A172 (cell line): Measurements from ENCODE around the gene DPH3. TPM values are rescaled to one million over a fixed set of nuclear protein-coding genes. Genes with fewer than 3 reads are reported as not detected.
A peak's percentile ranks its signal among the peaks of the same experiment; 100 is the strongest.

Source experiments
- DNase-seq: peaks from one replicate; pipeline ENCODE4 v3.0.0-alpha.2; 2015; ENCODE audit warnings: low spot score
- total RNA-seq: library from RNA; depleted of rRNA; stranded (reverse); fragments of >200 nt; shearing (Covaris generic); gene quantifications from 2 replicates; pipeline ENCODE4 v1.2.3, GENCODE V29; 2014

Gene DPH3
- total RNA-seq, 1 experiment from 2014 or later, result 23.5 TPM

- peak; percentile 22 for DNase-seq
These were observed 26.1 kb upstream of the DPH3 start for GRCh38 chr3:16290827-16291196.

DNA sequence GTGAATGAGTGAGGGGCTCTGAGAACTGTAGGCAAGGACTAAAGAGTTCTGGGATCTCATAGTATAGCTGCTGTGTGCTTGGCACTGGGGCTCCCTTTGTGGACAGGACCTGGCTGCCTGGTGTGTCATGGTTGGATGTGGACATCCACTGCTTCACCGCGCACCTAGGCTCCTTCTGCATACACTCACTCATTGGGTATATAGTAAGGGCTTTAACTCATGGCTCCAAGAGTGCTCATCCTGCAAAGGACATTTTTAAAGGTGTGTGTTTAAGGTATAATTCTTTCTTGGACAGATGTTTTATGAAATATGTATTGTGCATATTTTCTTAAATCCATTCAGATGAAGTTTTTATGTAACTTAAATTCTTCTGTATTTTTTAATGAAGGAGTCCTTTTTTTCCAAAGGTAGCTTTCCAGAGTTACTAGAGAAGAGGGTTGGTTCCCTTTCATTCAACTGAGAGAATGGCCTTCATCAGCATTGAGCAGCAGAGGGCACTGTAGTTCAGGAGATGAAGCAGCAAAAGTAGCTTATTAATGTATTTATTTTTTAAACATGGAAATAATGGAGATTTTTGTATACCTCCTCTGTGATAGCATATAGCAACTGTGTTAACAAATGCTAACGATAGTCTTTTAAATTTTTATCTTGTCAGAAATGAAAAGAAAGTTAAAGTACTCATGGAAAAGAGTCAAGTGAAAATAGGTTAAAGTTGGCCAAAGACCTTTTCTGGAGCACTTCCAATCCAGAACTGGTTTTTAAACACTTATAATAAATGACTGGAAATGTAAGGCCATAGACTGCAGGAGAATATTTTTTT is 25.5 kb upstream of the DPH3 start:
- DNase-seq, result peak; percentile 57

DNA sequence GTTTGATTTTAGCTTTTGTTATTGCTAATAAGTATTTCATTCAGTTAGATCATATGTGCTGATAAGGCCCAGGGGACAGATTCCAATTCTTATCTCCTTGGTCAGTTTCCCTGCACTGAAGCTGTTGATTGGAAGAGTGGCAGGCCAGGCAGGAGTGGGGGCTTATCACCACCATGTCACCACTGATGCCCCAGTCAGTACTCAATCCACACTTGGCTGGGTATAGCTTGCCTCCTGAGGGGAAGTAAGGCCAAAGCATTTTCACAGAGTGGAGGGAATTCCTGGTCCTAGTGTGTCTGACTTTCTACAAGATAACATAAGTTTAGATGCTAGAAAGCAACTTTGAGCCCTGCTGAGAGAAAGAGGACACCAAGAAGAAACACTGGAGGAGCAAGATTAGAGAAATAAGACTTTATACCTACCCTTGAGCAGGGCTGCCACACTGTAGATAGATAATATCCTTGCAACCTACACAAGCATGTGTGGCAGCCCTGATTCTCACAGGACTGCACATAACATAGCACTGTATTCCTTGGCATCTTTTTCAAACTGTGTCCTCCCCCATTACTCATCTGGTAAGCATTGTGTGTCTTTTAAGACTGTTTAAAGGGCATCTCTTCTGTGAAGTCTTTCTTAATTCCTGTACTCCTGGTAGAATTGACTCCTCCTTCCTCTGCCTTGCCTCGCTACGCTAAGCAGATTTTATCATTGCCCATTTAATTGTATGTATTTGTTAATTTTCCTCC is 24.6 kb upstream of the DPH3 start:
- no peak for DNase-seq

DNA sequence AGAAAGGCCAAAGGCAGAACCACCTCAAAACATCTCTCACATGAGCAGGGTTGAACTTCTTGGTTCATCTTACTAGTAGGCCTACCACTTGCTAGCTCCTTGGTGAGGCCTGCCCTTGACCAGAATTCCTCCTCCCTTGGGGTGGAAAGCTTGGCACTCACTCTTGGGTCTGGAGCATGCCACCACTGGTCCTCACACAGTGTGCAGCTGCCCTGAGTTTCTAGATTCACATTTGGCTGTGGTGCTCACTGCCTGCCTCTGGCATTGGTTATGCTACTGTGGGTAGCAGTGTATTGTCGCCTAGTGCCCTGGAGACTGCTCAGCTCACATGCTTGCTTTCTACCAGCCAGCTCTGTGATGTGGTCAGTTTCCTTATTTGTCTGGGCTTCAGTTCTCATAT is 23.9 kb upstream of the DPH3 start:
- DNase-seq, result no peak

GRCh38 chr3:16286751-16287543 is 22.2 kb upstream of the DPH3 start:
- no peak for DNase-seq

DNA sequence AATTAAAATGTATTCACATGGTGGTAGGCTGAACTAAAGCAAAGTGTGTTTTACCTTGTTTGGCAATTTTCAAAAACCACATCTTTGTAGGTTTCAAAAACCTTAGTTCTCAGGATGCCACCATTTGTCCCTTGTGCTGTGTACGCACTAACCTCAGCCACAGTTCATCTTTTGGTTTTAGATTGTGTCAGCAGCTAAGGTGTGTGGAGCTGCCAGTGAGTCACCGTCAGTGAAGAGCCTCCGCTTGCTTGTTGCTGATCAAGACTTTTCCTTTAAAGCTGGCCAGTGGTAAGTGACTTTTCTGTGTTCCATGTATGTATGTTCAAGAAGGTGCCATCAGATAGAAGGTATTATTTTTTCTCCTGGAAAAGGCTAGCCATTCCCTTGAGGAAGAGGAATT is 21.4 kb upstream of the DPH3 start:
- no peak for DNase-seq

- no peak for DNase-seq
These were observed 19.9 kb upstream of the DPH3 start for GRCh38 chr3:16284633-16285032.

- DNase-seq, result no peak
These were observed 15.9 kb upstream of the DPH3 start for GRCh38 chr3:16280671-16281070.

DNA sequence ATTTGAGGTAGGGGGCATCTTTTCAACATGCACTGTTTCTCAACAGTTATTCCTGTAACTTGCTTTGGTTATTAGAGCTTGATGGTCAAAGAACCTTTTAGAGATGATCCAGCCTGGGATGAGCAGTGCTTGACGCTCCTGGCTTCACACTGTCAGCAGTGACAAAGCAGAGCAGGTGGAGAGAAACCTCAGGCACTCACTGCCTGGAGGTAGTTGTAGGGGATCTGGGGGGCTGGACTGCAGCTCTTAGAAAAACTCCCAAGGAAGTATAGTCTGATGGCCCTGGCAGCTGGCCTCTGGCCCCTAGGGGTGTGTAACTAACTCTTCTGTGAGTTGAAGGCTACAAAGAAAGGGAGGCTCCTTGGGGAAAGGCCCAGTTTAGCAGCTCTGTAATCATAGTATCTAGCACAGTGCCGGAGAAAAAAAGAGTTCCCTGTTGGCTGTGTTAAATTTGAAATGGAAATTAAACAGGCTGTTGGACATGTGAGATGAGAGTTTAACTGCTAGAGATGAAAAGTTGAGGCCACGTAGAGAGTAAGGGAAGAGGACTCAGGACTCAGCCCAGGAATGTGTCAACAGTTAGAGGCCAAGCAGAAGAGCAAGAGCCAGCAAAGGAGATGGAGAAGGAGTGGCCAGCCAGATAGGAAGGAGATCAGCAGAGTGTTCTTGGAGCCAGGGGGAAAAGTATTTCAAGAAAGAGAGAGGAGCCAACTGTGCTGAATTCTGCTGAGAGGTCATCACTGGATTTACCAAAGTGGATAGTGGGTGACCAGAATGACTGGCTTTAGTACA is 14.5 kb upstream of the DPH3 start:
- no peak for DNase-seq

DNA sequence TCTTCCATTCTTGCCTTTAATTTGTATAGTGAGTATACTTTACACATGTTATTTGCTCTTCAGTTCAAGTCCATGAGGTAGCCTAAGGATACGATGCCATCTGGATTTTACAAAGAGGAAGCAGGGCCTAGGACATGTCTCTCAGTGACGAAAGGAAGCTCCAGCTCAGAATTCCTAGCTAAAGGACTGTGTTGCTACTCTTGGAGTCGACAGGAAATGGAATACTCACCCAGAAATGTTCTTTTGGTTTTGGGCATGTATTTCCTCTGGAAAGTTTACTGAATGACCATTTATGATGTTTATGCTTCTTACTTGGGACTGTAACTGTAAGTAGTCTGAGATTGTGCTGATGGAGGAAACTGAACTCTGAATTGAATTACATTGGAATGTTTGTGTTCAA is 12.7 kb upstream of the DPH3 start:
- DNase-seq, result no peak

DNA sequence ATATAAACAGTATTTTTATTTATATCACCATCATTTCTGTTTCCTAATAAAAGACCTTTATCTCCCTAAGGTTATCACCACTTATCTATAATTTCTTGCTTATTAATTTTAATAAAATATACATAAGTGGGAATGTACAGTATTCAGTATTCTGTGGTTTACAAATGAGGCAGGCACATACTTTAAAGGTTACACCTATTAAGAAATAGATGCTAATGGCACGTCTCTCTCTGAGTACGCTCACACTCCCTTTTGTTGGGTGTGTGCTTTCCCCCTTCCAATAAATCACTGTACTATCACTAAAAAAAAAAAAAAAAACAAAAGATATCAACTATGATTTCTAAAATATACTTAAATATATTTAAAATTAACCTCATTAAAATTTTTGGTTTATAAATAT is 9.1 kb upstream of the DPH3 start:
- no peak for DNase-seq

DNA sequence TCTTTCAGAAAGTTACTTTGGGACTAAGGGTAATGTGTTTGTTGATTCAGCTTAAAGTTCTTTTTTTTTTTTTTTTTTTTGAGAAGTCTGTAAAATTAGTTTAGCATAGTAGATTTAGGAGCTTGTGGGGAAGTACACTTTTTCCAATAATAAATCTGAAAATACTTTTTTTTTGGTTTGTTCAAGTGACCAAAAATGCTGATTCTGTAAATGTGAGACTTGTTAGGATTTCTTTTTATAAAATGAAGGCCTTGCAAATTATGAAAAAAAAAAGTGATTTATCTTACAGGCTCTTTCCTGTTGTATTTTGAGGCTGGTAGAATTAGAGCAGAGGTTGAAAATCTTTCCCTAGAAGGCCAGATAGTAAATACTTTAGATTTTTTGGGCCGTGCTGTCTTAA is 7.8 kb upstream of the DPH3 start:
- DNase-seq, result no peak

DNA sequence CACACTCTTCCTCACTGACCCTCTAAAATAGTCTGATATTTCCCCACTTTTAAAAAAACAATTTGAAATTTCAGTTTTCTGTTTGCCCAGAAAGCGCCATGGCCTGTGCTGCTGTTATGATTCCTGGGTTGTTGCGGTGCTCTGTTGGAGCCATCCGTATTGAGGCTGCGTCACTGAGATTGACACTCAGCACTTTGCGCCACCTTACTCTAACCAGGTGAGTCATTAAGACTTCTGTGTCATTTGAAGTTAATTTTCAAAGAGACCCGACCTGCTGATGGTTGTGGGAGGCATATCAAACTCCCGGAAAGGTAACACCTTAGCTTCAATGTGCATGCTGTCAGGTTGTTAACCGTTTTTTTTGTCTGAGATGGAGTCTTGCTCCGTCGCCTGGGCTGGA is 6.1 kb upstream of the DPH3 start:
- no peak for DNase-seq

DNA sequence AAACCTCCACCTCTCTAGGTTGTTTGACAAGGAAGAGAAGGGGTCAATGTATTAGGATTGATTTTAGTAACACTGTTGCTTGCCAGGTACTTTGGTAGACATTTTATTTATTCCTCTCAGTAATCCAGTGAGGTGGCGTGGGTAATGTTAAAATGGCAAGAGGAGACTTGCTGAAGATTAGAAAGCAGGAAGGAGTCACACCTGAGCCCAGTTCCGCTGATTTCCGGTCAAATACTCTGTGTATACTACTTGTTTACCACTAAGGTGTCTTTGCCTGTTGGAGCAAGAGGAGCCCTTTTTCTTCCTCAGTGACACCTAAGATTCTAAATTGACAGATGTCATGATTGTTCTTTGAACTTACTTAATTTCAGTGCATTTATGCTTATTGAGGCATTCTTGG is 2.0 kb upstream of the DPH3 start:
- DNase-seq, result no peak

DNA sequence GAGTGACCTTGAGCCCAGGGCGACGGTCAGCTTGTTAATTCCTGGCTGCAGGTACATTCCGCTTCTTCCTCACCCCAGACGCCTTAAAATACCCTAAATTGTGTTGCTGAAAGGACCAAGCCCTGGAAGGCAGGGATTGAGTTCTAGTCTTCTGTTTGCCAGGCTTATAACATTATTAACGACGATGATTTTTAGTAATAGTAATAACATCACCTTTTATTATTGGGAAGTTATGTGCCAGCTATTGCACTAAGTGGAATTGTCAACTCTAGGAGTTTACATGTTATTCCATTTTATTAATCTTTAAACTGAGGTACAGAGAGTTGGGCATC is 678 bp upstream of the DPH3 start:
- no peak for DNase-seq

DNA sequence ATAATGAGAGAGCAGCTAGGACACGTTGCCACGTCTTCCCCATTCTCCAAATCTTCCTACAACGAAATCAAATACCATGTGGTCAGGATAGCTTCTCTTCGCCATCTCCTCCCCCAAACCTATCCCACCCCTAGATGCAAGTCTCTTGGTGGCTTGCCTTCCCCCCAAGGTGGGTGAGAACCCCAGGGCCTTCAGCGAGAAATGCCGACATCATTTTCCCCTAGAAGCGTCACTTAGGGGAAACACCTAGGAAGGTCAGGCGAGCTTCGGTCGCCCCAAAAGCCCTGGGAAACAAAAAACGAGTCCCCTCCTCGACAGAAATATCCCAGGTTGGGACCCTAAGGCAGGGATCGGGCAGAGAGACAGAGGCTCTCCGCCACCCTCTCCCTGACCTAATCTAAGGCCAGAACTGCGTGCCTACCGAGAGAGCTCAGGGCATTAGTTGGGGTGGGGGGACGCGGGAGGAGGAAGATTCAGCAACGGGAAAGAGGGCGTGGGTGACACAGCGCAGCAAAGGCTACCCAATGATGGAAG is 502 bp downstream of the DPH3 start:
- no peak for DNase-seq

- no peak for DNase-seq
These were observed 2.6 kb downstream of the DPH3 start for GRCh38 chr3:16262174-16262573.

DNA sequence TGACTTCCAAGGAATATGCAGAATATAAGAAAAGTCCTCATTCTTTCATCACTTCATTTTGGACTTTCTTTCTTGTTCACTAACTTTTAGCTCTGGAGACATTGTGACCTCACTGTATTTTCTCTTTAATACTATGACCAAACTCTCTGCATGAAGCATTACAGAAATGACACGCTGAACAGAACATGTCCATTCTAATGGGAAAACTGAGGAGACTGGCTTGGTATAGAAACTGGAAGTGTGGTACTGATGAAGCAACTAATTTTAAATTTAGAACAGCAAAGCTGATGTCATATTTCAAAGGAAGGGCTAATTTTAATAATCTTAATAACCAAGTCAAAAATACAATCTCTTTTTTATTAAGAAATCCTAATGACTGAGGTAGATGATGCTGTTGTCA is 4.7 kb downstream of the DPH3 start:
- DNase-seq, result no peak

DNA sequence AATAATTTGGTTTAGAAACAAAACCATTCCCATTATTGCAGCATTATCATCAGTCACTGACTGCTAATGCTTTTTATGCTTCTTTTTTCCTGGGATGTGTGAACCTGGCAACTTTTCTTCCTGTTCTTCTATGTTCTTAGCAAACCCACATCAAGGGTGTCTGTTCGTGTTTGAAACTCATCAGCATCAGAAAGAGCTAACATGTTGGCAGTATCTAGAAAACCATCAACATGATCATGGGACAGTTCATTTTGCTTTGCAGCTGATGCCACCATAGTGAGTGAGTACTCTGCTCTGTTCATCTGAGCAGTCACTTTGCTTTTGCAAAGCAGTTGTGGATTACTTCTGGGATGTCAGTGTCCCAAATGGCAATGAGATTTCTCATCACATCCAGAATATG is 5.9 kb downstream of the DPH3 start:
- no peak for DNase-seq

DNA sequence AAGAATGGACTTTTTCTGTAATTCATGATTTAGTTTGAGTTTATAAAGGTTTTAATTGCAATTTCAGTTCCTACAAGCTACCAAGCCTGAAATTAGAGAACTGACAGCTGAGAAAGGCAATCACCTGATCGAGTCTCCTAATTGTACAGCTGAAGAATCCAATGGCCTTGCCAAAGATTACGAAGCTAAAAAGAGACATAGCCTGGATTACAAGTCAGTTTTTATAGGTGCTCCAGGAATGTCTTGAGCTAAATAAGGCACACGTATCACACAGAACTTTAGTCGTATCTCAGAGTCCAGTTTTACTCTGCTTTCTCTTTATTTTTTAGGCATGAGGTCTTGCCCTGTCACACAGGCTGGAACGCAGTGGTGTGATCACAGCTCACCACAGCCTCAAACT is 6.6 kb downstream of the DPH3 start:
- DNase-seq, result no peak

DNA sequence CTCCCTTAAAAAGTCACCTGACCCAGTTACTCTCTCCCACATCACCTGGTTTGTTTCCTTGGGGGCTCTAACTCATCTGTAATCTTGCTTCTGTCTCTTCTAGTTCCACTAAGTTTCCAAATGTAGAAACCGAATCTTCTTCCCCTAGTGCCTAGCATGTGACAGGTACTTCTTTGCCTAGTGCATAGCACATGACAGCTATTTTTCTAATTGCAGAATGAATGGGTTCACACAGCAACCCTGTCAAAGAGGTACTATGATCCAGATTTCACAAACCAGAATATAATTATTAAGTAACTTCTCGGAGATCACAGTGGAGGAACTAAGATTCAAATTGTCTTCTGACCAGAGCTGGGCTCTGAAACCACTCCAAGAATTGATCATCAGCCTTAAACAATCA is 7.4 kb downstream of the DPH3 start:
- DNase-seq, result no peak

DNA sequence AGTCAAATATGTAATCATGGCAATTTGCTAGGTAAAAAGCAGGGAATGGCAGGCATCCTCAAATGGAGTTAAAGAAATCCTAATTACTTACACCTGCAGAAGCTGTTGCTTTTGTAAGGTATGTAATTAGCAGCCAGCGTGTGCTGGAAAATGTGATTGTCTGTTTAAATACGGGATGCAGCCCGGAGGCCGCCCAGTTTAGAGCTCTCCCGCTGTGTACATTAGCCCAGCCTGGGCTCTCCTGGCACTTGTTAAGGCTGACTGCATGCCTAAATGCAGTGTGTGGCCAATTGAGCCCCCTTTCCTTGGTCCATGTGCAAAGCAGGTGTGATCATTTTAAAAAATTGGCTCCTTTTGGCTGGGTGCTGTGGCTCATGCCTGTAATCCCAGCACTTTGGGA is 9.0 kb downstream of the DPH3 start:
- no peak for DNase-seq
